HG03097 (cell line): Measurements from ENCODE around the gene CTNND2.
A peak's percentile ranks its signal among the peaks of the same experiment; 100 is the strongest.
"Not testable (repeated sequence)": the region's sequence is repeated elsewhere in the genome, so short reads cannot be mapped to it uniquely, and the experiment has no call there.

Experiments
- ATAC-seq: cut with Tn5 transposase; IDR thresholded peaks from one replicate; pipeline ENCODE4 v1.9.1; 2021; ENCODE audit not compliant: unreplicated experiment, low FRiP score

The CTNND2 gene

DNA sequence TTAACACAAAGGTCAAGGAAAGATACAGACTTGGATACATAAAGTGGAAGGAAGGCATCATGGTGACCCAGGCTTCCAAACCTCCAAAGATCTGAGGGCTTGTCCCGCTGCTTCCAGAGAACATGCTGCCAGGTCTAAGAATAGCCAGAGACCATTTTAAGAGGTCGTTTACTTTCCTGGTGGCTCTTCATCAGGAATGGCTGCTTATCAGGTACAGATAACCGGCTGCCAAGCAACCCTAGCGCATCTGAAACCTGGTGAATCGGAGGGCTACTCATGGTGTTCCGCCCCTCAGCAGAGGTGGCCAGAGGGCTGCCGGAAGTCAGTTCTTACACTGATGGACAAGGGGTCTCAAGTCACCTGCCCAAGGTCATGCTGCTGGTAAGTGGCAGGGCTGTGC lies 892.0 kb downstream of the CTNND2 start:
- no peak for ATAC-seq

DNA sequence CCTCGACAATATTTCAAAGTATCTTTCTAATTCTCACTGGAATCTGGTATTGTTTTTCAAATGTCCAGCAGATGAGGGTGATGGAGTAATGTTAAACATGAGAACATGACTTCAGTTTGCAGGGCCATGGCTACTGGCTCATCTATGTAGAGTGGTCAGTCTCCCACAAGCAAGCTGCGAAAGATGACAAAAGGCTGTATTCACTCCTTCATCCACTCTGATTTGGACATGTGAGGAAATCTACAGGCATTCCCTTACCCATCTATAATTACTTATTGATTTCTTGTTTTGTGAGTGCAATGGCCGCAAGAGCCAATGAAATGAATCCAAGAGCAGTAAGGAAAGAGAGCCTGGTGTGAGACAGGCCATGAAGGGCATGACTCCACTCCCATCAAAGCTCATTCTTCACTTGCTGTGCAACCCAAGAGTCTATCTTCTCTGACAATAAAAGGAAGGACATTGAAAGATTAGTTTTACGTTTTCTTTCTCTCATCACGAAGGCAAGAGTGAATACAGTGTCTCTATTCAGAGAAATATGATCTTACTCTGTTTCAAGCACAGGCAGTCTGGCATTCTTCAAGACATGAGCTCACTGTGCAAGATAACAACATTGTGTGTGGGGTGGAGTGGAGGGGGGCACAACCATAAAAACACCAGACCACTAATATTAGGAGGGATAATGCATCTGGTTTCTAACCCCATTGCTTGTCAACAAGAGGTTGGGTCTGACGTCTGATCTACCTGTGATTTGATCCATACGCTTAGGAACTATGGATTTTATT lies 893.6 kb downstream of the CTNND2 start:
- ATAC-seq = no peak

DNA sequence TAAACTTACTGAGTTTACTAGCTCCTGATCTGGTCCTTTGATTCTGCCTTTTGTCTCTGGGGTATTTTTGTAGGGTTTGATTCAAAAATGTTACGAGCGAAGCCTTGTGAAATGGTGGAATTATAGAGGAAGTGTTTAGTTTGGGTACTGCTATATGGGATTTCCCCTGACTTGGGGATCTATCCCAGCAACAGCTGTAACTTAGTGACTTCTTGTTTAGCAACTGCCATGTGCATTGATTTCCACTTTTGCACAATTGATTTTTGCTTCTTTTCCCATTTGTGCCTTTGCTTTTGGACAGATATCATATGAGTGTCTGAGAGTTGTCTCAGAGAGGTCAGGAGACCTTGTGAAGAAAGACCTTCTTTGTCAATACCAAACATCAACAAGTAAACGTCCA lies 894.7 kb downstream of the CTNND2 start:
- no peak for ATAC-seq

DNA sequence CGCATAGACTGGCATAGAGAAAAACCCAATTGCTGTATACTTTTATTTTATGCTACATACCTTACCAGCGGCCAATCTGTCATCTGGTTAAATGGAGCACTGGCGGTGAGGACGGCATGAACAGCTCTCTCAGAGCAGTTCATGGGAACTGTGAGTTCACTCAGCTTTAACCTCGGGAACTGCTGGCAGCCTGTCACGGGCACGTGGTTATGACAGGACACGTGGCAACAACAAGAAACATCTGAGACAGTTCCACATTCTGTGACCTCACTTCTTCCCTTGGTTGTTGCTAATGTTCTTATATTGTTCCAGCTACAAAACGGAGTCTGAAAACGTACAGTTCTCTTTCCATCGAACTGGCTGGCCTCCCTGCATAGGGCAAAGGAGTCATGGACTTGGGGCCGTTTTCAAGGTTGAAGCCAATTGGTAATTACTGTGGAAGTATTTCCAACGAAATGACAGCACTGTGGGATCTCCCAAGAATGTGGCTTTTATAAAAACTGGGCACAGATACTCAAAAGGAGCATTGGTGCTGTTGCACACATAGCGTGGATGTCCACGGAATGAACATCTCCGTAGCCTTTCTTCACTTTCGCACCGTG lies 896.9 kb downstream of the CTNND2 start:
- ATAC-seq = no peak

DNA sequence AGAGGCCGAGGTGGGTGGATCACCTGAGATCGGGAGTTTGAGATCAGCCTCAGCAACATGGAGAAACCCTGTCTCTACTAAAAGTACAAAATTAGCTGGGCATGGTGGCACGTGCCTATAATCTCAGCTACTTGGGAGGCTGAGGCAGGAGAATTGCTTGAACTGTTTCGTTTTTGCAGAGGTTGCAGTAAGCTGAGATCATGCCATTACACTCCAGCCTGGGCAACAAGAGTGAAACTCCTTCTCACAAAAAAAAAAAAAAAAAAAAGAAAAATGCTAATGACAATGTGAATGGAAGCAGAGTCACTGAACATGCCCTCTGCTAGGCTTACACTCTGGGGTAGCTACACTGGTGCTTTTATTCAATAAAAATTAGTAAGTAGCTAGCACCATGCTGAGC lies 899.7 kb downstream of the CTNND2 start:
- ATAC-seq = not testable (repeated sequence)

DNA sequence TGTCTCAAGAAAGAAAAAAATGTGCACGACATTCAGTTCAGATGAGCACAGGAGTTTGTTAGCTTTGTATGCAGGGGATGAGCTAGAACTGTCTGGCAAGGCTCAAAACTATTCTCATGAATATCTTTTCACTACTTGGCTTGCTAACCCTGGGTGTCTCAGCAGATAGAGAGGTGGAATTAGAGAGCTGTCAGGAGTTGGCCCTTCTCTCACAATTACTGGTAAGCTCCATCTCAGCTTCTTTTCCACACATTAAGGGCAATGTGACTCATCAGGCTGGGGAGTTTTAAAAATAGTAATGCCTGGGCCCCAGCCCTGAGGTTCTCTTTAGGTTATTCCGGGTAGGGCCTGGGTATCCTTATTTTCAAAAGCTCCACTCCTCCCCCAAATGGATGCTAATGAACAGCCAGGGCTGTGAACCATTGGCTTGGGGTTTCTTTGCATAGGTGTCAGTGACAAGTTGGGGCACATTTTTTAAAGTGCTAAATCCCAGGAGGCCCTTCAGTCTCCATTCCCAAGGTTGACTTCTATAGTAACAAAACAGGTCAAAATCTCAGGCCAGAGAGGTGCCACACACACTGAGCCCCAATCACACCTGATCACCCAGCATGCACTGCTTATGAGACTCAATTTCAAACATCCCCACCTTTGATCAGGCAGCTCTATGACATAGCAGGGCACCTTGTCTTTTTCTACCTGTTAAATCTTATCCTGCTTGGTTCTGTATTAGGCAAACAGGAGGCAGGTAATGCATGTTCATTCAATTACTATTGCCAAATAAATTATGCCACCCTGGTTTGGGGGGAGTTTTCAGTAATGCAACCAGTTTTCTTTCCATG lies 903.5 kb downstream of the CTNND2 start:
- no peak for ATAC-seq

DNA sequence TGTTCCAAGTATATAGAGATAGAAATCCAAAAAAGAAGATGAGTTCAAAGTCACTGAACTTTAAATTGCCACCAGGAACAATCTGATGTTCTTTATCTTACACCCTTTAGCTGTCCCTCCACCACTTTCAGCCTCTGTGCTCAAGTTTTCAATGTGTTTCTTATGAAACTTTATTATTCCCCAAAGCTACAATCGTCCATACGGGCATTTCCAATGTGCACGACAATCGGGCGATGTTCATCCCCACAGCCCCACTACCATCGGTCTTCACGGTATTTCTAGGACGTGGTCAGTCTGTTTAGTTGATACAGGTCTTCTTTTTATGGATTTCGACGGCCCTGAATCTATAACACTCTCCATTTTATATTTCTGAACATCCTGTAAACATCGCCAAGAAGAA lies 904.5 kb downstream of the CTNND2 start:
- ATAC-seq = no peak

DNA sequence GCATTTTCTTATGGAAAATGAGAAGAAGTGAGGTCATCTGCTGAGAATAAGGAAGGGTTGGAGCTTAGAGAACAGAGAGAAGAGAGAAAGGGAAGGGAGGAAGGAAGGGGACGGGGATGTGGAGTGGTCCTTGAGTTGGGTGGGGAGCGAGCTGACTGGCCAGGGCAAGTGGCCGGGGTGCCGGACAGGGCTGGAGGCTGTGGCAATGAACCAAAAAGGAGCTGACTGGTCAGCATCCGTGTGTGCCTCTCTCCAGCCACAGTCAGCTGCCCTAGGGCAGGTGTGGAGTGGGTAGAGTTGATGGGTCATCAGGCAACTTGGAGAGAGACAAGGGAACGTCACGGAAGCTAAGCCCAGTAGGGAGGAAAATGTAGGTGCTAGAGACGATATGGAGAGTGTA lies 908.4 kb downstream of the CTNND2 start:
- no peak for ATAC-seq

DNA sequence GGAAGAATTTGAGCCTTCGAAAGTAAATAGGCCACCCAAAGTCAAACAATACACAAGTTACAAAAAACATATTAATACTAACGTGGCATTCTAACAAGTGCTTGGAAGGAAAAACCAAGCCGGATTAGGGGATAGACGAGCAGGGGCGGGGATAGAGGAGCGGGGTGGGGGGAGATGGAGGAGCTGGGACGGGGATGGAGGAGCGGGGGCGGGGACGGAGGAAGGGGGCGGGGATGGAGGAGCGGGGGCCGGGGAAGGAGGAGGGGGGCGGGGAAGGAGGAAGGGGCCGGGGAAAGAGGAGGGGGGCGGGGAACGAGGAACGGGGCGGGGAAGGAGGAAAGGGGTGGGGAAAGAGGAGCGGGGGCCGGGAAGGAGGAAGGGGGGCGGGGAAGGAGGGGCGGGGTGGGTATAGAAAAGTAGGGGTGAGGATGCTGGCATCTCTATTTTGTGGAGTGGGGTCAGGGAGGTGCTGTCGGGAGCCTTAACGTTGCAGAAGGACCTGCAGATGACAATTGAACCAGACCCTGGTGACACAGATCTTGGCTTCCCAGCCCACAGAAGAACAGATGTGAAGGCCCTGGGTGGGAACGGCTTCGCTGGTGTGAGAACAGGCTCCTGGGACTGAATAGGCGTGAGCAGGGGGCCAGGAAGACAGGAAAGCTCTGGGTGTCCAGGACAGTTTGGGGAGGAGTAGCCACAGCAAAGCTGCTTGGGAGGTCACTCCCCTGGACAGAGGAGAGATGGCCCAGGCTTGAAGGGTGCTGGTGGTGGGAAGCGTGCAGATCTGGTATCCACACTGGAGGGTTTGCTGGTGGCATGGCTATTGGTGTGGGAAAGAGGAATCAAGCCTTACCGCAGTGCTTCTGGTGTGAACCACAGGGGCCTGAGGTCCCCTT lies 909.9 kb downstream of the CTNND2 start:
- no peak for ATAC-seq

DNA sequence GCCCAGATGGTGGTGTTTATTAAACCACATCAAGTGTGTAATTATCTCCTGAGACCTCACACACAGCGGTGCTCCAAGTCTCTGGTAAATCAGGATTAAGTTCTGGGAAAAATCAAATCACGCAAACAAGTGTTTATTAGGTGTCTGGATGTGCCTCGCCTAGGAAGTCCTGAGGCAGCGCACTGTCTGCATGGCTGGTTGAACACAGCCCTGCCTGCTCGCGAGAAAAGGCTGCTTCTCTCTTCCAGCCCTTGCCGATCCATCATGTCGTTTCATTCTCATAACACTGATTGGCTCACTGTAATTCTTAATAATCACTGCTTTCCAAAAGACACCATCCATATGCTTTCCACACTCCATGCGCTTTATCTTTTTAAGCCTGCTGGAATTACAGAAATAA lies 913.6 kb downstream of the CTNND2 start:
- no peak for ATAC-seq

DNA sequence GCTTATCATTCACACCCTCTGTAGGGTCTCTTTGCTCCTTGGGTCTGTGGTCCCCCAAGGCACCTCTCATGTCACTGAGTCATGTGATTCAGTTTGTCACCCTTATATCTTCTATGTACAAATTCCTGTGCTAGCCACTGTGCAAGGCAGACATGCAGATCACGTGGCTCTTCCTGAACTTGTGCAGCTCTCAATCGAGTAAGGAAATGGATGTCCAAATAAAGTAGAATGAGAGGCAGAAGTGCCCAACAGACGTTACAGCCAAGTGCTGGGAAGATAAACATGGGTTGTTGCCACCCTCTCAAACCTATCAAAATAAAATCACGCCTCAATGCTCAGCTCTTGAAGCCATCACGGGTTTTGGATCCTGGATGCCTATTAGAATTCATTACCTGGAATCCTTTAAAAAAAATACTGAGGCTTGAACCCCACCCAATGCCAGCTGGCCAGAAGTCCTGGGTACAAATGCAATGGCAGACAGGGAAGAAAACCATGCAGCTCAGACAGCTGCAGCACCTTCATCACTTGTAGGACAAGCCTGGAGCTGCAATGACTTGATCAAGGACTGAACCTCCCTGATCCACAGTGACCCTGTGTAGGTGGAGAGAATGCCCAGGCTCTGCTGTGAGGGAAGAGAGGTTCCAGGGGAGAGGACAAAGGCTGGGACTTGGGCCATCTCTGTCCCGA lies 914.5 kb downstream of the CTNND2 start:
- ATAC-seq = no peak

DNA sequence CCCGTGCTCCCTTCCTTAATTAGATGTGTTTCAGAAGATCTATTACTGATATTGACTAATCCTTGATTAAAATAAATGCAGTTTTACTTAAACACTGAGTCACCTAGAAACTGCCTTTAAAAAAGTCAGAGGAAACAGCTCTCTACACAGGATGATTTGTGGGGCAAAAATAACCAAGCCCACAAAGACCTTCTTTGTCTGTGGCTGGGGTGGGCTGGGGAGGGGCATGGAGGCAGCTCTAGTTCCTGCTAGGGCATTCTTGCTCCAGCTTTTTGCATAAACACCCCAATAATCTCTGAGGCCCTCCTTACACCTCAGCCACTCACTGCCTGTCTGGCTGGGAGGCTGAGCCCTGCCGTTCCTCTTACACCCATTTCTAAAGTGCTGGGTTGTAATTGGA lies 915.6 kb downstream of the CTNND2 start:
- ATAC-seq = no peak

DNA sequence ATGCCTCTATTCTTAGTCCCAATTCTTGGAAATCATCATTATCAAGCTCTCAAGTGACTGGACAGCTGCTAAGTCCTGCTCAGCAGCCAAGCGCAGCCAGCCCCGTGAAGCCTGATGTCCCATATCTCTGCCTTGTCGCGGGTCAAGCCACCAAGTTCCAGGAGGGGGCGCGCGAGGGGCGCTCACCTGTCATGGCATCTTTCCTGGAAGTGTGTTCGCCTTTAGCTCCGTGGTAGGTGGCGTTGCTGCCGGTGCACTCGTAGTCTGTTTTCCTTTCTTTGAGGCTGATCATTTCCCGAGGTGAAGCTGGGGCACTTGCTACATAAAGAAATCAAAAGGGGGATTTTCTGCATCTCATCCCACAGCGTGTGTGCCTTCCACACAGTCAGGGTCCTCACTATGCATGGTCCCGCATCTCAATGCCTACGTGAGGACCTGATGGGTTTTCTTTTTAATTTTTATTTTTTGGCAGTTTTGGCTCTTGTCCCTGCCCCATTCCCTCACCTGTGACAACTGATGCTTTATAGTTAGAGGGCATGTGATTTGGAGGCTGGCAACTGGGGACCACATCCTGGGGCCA lies 916.2 kb downstream of the CTNND2 start:
- peak; percentile 80 for ATAC-seq

DNA sequence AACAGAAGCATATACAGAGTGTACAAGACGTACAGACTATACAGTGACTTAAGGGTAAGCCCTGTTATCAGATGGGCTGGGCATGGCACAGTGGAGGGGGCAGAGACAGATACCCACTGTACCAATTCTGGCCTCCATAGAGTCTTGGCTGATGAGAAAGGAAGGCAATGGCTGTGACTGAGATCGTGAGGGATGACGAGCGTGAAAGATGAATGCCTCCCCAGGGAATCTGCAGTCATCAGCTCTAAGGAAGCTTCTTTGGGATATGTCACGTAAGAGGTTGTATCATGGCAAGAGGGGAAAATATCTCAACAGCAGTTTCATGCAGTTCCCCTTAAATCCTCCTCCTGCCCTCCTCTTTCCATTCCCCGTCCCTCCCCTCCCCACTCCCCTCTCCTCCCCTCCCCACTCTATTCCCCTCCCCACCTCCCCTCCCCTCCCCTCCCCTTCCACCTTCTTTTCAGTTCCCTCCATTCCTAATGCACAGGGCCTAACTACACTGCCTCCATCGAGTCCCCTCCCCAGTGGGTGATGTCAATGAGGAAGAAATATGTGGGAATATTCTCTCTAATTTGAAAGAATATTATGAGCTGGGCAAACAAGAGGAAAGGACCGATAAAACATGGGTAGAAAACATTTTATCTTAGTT lies 916.8 kb downstream of the CTNND2 start:
- no peak for ATAC-seq

DNA sequence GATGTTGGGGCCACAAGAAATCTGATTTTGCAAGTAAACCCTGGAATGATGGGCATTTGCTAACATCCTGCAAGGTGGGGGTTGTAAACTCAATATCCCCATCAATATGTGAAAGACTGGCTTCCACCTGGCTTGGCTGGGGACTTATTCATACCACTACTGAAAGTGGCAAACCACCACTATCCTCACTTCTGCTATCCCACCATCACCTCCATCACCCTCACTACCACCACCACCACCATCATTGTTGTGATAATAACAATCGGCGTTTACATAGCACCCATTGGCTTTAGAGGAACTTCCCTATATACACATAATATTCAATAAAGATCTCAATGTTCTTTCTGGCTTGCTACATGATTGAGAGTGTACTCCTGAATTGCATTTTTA lies 918.5 kb downstream of the CTNND2 start:
- ATAC-seq = no peak

DNA sequence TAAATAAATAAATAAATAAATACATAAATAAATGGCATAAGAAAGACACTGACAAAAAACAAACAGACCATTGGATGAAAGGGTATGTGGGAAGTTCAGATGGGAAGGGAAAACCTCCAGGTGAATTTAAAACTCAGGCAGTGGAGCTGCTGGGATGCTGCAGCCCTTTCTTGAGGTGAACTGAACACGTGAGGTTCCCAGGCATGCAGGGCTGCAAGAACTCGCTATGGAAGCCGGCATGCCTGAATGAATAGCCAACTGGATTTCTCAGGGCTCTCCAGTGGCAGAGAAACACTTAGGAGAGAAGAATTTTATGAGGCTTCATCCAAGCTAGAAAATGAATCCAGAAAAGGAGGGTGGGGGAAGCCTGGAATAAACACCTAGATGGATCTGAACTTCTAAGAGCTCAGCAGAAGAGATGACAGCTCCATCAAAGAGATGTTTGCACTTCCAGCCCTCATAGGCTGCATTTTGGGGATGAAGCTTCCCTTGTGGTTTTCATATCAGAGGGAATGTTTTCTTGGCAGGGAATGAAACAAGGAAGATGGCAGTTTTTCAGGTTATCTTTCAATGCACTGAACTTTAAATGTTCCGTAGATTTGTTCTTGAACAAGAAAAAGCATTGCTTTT lies 919.0 kb downstream of the CTNND2 start:
- ATAC-seq = no peak

DNA sequence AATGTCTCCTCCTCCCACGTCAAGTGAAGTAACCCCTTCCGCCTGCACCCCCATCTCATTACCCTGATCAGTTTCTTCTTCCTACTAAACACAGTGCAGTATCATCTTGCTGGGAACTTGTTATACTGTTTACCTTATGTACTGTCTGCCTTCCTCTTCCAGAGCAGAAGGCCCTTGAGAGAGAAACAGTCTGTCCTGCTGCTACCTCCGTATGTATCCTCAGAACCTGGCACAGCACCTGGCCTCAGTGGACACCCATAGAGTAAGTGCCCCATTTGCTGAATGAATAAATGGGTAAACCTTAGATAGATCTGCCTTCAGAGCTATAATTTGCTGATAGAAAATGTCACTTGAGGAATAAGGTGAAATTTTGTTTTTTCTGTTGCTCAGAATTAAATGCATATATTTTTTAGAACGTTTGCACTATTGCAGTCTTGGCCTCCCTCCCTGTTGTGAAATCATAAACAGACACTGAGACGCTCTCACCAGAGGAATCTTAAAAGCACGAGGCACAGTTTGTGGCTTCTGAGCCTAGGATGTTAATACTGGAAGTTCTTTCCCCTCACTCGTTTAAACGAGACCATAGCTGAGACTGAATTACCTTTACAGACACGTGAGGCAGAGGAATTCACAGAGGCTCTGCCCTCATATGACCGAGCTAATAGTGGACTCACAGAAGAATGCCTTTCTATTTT lies 920.1 kb downstream of the CTNND2 start:
- ATAC-seq = no peak

DNA sequence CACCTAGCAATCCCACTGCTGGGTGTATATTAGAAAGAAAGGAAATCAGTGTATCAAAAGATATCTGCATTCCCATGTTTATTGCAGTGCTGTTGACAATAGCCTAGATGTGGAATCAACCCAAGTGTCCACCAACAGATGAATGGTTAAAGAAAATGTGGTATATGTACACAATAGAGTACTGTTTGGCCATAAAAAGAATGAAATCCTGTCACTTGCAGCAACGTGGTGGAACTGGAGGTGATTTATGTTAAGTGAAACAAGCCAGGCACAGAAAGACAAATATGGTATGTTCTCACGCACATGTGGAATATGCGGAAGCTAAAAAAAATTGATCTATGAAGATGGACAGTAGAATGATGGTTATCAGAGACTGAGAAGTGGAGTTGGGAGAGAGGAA lies 921.6 kb downstream of the CTNND2 start:
- ATAC-seq = no peak
